ENCODE results near the gene PSMG3.

DNA sequence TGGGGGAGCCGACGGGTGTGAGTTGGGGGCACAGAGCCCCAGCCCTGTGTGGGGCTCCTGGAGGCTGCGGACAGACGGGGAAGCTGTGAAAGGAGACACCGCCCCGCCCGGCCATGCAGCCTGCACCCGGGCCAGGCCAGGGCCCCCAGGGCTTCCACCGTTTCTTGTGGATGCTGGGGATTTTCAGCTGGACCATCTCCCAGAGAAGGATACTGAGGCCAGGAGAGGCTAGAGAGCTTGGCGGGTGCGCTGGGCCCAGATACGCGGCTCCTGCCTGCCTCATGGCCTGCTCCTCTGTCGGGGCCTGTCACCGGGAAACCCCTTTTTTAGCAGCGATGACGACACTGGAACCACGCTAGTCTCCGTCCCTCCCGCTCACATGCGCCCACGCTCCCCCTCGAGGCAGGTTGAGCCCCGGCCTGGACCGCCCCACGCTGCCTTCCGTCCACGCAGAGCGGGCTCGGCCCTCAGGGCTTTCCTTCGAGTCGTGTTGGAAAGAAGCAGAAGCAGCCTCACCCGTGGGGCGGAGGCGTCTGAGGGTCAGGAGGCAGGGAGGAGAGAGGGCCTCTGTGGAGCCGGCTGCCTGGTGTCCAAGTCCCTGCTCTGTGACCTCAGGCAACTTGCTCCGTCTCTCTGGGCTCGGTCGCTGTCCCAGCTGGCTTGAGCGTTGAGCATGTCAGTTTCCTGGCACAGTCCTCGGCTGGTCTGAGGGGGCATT is 25.5 kb downstream of the PSMG3 start:
- TF ChIP-seq FOXA1 (IDR thresholded peaks at IDR 0.05) (no peak), ELF4 (IDR thresholded peaks at IDR 0.05) (no peak), CTBP1 (IDR thresholded peaks at IDR 0.05; ENCODE audit: borderline replicate concordance) (no peak), FOXK2 (IDR thresholded peaks at IDR 0.05) (no peak), SP1 (IDR thresholded peaks at IDR 0.05) (no peak), L3MBTL2 (conservative IDR thresholded peaks at IDR 0.05) (no peak), BHLHE40 (IDR thresholded peaks at IDR 0.05; ENCODE audit: borderline replicate concordance) (no peak), LEF1 (IDR thresholded peaks at IDR 0.05; ENCODE audit: borderline replicate concordance) (no peak), SUZ12 (IDR thresholded peaks at IDR 0.05) (no peak), TARDBP (IDR thresholded peaks at IDR 0.05) (no peak), ZNF384 (IDR thresholded peaks at IDR 0.05) (no peak)
- TF ChIP-seq, protein P1, sequence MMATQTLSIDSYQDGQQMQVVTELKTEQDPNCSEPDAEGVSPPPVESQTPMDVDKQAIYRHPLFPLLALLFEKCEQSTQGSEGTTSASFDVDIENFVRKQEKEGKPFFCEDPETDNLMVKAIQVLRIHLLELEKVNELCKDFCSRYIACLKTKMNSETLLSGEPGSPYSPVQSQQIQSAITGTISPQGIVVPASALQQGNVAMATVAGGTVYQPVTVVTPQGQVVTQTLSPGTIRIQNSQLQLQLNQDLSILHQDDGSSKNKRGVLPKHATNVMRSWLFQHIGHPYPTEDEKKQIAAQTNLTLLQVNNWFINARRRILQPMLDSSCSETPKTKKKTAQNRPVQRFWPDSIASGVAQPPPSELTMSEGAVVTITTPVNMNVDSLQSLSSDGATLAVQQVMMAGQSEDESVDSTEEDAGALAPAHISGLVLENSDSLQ (IDR thresholded peaks at IDR 0.05), result no peak

Measured in HEK293T (cell line).